GF-D8 (cell line): ENCODE data around the gene ALS2CL.

ENCODE experiments used
- DNase-seq: peaks from one replicate; lab custom pipeline; 2025; lab: John Stamatoyannopoulos, UW

ALS2CL gene

GRCh38 chr3:46664188-46664970, 29.1 kb downstream of the ALS2CL start:
- DNase-seq = no peak

- no peak for DNase-seq
These were observed 29.8 kb downstream of the ALS2CL start for GRCh38 chr3:46663591-46664135.

DNA sequence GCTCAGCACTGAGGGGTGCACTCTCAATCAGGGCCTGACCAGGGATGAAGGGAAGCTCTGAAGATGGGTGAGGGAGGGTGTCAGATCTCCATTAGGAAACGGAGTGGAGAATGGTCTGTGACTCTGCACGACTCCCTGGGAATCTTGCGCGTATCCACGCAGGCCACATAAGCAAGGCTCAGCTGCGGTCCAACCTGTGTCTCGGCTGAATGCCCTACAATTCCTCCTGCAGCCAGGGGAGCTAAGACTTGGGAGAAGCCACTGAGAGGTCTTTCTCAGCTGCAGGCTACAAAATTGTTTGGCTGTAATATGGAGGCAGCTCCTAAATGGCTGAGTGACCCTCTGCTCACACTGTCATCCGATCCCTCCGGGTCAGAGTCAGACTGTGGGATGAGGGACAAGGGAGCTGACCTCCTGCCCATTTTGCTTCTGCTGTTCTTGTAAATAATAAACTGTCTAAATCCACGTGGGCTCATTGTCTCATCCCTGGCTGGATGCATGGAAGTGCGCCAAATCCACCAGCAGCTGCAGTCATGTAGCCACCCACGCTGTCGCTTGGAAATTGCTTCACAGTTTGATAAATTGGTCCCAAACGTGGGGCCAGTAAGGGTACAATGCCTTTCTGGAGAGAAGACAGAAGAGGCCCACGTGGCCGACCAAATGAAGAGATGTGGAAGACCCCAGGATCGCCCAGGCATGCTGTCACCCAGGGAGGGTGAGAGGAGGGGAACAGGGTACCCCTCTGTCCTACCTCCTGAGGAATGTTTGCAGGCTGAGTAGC, 30.5 kb downstream of the ALS2CL start:
- DNase-seq = no peak

GRCh38 chr3:46661776-46662766, 31.4 kb downstream of the ALS2CL start:
- DNase-seq = no peak

DNA sequence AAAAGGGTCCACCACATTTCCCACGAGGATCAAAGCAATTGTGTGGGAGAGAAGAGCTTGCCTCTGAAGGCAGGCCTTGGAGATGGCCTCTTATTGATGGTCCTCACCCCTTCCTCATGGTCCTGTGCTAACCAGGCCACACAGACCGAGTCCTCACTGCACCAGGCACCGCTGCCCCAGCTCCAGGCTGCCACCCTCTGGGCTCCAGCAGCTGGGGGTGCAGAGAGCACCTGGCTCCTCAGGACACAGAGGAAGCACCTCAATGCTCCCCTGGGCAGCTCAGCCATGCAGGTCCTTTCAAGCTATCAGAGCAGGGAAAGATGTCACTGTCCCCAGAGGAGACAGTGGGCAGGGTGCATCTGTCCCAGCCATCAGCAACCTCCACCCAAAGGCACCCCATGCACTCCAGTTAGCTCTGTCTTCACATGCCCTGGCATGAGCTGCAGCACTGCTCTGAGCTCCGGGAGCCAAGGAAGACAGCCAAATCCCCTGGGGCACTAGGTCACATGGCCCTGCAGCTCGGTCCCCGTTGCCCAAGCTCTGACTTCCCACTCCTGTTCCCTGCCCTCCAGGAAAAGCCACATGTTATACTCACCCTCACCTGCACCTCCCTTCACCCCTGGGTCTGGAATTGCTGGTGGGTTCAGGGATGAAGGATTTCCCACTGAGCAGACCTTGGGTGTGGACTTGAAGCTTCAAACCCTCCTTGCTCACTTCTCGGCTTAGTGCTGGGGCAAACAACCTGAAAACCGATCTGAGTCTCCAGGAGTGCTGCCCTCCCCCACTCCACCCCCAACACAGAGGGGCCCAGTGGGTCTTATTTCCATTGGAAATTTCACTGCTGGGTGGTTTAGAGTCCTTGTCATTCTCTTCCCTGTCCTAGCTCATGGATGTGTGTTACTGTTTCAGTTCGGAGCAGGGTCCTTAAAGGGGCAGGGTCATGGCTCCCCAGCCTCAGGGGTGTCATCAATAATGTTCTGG, 32.6 kb downstream of the ALS2CL start:
- no peak for DNase-seq

DNA sequence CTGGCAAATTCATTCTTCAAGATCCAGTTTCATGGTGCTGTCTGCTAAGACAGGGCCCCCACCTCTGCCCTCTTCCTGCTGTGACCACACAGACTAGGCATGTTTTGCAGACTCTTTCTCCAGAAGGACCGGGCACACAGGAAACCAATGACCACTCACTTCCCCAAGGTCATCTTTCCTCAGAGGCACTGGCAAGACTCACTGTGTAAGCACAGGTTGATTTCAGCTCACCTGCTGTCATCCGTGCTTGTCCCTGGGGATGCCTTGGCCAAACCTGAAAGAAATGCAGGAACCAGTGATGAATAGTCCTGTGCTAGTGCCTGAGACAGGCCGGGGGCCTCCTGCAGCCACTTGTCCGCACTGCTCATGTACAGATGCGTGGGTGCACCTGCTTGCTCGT, 33.5 kb downstream of the ALS2CL start:
- DNase-seq = no peak

- DNase-seq = no peak
These were observed 34.2 kb downstream of the ALS2CL start for GRCh38 chr3:46659285-46659684.

GRCh38 chr3:46656778-46657556, 36.5 kb downstream of the ALS2CL start:
- no peak for DNase-seq

GRCh38 chr3:46655271-46655670, 38.2 kb downstream of the ALS2CL start:
- DNase-seq = no peak

- no peak for DNase-seq
These were observed 42.4 kb downstream of the ALS2CL start for GRCh38 chr3:46651084-46651483.

DNA sequence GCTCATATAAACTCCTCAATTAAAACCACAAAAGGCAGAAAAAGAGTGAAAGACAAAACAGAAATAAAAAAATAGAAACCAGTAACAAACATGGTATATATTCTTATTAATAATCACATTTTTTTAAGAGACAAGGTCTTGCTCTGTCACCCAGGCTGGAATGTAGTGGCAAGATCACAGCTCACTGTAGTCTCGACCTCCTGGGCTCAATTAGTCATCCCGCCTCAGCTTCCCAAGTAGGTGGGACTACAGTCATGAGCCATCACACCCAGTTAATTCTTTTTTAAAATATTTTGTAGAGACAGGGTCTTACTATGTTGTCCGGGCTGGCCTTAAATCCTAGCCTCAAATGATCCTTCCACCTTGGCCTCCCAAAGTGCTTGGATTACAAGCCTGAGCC, 44.0 kb downstream of the ALS2CL start:
- no peak for DNase-seq

- DNase-seq = no peak
These were observed 45.4 kb downstream of the ALS2CL start for GRCh38 chr3:46648096-46648495.

- DNase-seq = no peak
These were observed 46.8 kb downstream of the ALS2CL start for GRCh38 chr3:46646700-46647099.

DNA sequence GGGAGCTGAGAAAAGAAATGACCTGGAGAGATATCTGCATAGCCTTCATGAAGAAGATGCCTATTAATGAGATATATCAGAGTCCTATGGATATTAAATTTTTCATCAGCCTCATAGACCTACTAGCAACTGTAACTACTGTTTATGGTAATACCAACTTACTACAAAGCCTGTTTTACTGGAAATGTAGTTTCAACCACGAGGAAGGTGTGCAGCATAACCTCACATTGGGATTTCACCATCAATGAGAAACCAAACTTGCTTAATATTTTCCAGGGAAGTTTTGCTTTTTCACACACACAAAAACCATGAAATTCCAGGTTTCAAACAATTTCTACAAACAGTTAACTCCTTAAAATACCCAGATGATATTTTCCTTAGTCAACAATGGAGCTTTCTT, 49.8 kb downstream of the ALS2CL start:
- no peak for DNase-seq

DNA sequence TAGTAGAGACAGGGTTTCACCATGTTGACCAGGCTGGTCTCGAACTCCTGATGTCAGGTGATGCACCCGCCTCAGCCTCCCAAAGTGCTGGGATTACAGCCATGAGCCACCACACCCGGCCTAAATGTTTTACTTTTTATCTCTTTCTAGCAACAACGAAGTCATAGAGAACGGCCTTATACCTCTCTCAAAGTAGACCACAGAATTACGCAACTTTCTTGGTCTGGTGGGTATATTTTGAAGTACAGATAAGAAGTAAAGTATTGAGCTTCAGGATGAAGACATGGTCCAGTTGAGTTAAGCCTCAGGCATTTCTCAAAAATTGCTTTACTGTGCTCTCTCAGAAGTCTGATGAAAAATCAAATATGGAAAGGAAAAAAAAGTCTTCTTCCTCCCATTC, 50.5 kb downstream of the ALS2CL start:
- DNase-seq = peak; percentile 4

DNA sequence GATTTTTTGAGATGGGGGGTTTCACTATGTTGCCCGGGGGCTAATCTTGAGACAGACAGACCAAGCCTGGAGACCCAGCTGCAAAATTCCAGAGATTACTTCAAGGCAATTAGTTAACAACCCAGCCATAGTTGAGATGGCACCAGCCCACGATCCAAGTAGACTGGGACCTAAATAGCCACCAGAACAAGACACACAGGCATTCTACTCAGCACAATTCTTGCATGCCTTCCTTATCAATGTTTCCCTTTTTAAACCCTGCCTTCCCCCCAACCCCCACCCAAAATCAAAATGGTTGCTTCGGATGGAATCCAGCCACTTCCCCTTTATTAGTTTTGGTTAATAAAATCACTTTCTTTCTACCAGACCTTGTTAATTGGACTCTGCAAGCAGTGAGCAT, 52.6 kb downstream of the ALS2CL start:
- DNase-seq = no peak

DNA sequence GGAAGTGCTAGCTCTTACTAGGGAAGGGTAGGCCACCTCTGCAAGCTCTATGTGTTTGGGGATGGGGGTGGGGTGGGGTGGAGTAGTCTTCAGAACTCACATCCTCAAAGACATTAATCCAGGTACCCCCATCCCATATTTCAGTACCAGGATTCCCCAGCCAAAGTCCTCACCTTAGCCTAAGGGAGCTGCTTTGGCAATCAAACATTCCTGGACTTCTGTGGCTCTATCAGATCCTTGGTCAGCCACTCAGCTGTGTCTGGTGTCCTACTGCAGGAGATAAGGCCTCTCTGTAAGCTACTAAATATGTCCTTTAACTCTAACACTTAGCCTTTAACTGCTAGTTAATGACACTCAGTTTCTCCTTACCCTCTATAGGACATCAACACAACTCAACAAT, 54.3 kb downstream of the ALS2CL start:
- no peak for DNase-seq

GRCh38 chr3:46634856-46635255, 58.6 kb downstream of the ALS2CL start:
- DNase-seq = no peak

- no peak for DNase-seq
These were observed 60.7 kb downstream of the ALS2CL start for GRCh38 chr3:46632792-46633191.
